ENCODE data around the gene SNX8. TPM values are rescaled to one million over a fixed set of nuclear protein-coding genes. Genes with fewer than 3 reads are reported as not detected.

SNX8 gene
- polyA plus RNA-seq, 1 donor from 2014 or later: 5.7 TPM

GRCh38 chr7:2287745-2288144, 26.5 kb downstream of the SNX8 start:
- Histone ChIP-seq H3K27me3 (ENCODE audit: insufficient read depth, low read depth, low read length) (no peaks in the 10 kb centered on the region), H2AFZ (ENCODE audit: low read depth, low read length) (no peak overlapping the region)
- TF ChIP-seq TAF1 (IDR thresholded peaks at IDR 0.05; ENCODE audit: low read depth): no peak
- no peak for TF ChIP-seq EZH2 (IDR thresholded peaks at IDR 0.05; ENCODE audit: borderline replicate concordance, insufficient read depth, low read length, poor library complexity, severe bottlenecking)
- no peak for TF ChIP-seq RAD21 (conservative IDR thresholded peaks at IDR 0.05)
- no peak for TF ChIP-seq MXI1 (conservative IDR thresholded peaks at IDR 0.05; ENCODE audit: poor library complexity, severe bottlenecking)
- TF ChIP-seq SMC3 (conservative IDR thresholded peaks at IDR 0.05; ENCODE audit: poor library complexity): no peak
- TF ChIP-seq REST (IDR thresholded peaks at IDR 0.05; ENCODE audit: borderline replicate concordance): no peak
- TF ChIP-seq POLR2AphosphoS5 (IDR thresholded peaks at IDR 0.05): no peak
- TF ChIP-seq EP300 (conservative IDR thresholded peaks at IDR 0.05; ENCODE audit: poor library complexity, severe bottlenecking): no peak
- no peak for TF ChIP-seq CTCF (IDR thresholded peaks at IDR 0.05; ENCODE audit: poor library complexity, severe bottlenecking)

GRCh38 chr7:2283074-2283473, 31.2 kb downstream of the SNX8 start:
- Histone ChIP-seq H3K4me2 (ENCODE audit: low read length) (no peak overlapping the region), H3K4me3 (ENCODE audit: low read length) (no peak overlapping the region), H3K27ac (ENCODE audit: low read length) (no peak overlapping the region), H3K79me2 (replicated peaks; ENCODE audit: insufficient read depth, low read length) (no peaks in the 10 kb centered on the region), H3K9me3 (ENCODE audit: low read length) (no peaks in the 10 kb centered on the region), H3K27me3 (ENCODE audit: insufficient read depth, low read depth, low read length) (no peaks in the 10 kb centered on the region), H4K20me1 (ENCODE audit: insufficient read depth) (no peaks in the 10 kb centered on the region), H3K9me2 (ENCODE audit: insufficient read depth, low read length) (no peaks in the 10 kb centered on the region), H2AFZ (ENCODE audit: low read depth, low read length) (no peak overlapping the region), H3K36me3 (ENCODE audit: insufficient read depth, low read length) (no peaks in the 10 kb centered on the region), H3K9ac (ENCODE audit: low read length) (no peak overlapping the region), H3F3A (ENCODE audit: insufficient read depth, low read length, poor library complexity, severe bottlenecking) (no peaks in the 10 kb centered on the region)
- no peak for TF ChIP-seq EP300 (conservative IDR thresholded peaks at IDR 0.05; ENCODE audit: poor library complexity, severe bottlenecking)
- TF ChIP-seq POLR2AphosphoS5 (IDR thresholded peaks at IDR 0.05): no peak
- no peak for TF ChIP-seq EZH2 (IDR thresholded peaks at IDR 0.05; ENCODE audit: borderline replicate concordance, insufficient read depth, low read length, poor library complexity, severe bottlenecking)
- TF ChIP-seq TAF1 (IDR thresholded peaks at IDR 0.05; ENCODE audit: low read depth): no peak
- TF ChIP-seq SMC3 (conservative IDR thresholded peaks at IDR 0.05; ENCODE audit: poor library complexity): no peak

More at GRCh38 chr7:2287745-2288144, 26.5 kb downstream of the SNX8 start:
- Histone ChIP-seq H3K36me3 (ENCODE audit: insufficient read depth, low read length) (no peaks in the 10 kb centered on the region), H4K20me1 (ENCODE audit: insufficient read depth) (no peaks in the 10 kb centered on the region), H3K9ac (ENCODE audit: low read length) (no peak overlapping the region), H3F3A (ENCODE audit: insufficient read depth, low read length, poor library complexity, severe bottlenecking) (no peaks in the 10 kb centered on the region), H3K79me2 (replicated peaks; ENCODE audit: insufficient read depth, low read length) (no peaks in the 10 kb centered on the region), H3K9me3 (ENCODE audit: low read length) (no peaks in the 10 kb centered on the region), H3K4me2 (ENCODE audit: low read length) (no peak overlapping the region), H3K27ac (ENCODE audit: low read length) (no peak overlapping the region), H3K9me2 (ENCODE audit: insufficient read depth, low read length) (no peaks in the 10 kb centered on the region), H3K4me3 (ENCODE audit: low read length) (no peak overlapping the region)

Measured in neural cell (in vitro differentiated cells).